Measurements from ENCODE around the gene OTULIN.

OTULIN gene

DNA sequence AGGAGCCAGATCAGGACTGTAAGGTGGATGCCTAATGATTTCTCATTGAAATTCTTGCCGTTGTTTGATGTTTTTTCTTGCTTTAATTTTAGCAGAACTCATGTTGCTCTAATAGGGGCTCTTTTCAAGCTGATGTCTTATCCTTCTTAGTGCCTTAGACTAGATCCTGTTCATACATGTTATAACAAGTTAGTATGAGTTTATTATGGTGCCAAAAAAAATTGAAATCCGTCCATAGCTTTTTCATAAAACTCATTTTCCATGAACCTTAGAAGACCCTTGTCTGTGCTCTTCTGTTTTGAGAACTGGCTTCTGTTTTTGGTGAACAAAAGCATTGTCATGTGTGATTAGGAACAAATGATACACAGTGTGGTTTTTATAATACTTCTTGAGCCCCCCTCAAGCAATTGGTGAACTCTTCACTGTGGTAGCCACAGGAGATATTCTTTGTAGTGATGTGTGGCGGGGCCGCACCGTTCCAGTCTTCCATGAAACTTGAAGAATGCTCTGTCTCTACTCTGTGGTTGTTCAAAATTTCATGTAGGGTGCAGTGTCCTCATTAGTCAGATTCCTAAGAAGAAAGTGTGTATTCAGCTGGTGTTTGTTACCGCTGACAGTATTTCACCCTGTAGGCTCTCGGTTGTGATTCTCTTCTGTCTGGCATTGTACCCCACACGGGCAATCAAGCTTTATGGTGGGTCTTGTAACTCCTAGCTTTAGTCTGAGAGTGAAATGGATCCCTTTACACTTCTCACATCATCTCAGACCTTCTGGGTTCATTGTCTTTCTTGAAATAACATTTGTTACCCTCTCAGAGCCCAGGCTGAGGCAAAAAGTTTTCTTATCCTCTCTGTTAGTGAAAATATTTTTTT, 10.7 kb downstream of the OTULIN start:
- no peak for TF ChIP-seq ZFX (IDR thresholded peaks at IDR 0.05; ENCODE audit: borderline replicate concordance)
- TF ChIP-seq, protein P1, sequence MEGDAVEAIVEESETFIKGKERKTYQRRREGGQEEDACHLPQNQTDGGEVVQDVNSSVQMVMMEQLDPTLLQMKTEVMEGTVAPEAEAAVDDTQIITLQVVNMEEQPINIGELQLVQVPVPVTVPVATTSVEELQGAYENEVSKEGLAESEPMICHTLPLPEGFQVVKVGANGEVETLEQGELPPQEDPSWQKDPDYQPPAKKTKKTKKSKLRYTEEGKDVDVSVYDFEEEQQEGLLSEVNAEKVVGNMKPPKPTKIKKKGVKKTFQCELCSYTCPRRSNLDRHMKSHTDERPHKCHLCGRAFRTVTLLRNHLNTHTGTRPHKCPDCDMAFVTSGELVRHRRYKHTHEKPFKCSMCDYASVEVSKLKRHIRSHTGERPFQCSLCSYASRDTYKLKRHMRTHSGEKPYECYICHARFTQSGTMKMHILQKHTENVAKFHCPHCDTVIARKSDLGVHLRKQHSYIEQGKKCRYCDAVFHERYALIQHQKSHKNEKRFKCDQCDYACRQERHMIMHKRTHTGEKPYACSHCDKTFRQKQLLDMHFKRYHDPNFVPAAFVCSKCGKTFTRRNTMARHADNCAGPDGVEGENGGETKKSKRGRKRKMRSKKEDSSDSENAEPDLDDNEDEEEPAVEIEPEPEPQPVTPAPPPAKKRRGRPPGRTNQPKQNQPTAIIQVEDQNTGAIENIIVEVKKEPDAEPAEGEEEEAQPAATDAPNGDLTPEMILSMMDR (IDR thresholded peaks at IDR 0.05): no peak
- no peak overlapping the region for H3K27ac ChIP-seq

DNA sequence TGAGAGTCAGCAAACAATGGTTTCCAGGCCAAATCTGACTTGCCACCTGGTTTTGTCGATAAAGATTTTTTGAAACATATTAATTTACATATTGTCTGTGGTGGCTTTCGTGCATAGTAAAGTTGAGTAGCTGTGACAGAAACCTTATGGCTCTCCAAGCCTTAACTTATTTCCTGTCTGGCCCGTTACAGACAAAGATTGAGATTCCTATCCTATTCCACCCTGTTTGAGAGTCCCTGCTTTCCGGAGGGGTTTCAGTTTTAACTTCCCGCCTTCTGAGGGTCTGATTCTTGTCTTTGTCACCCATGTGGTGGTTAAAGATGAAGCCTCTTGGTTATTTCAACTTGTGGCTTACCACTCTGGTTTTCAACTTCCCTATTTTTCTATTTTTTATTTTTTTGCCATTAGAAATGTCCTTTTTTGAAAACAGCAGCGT, 11.4 kb downstream of the OTULIN start:
- TF ChIP-seq ZFX (IDR thresholded peaks at IDR 0.05; ENCODE audit: borderline replicate concordance): no peak
- TF ChIP-seq, protein P1 (IDR thresholded peaks at IDR 0.05): no peak
- H3K27ac ChIP-seq: no peak overlapping the region

DNA sequence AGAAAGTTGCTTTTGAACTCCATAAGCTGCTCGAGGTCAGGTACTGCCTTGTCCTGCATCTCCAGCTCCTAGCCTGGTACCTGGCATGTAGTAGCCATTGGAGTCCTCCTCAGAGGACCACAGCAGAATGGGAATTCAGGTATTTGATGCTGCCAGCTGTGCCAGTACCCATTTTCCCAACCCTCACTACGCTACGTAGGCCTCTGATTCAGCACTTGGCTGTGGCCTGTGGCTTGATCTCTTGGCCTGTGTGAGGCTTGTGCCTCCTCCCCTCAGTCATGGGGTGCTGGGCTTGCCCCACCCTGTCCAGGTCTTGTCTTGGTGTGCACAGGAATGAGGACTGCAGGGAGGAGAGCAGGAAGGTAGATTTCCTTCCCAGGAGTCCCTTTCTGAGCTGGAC, 11.8 kb downstream of the OTULIN start:
- H3K27ac ChIP-seq: no peak overlapping the region
- no peak for TF ChIP-seq ZFX (IDR thresholded peaks at IDR 0.05; ENCODE audit: borderline replicate concordance)
- TF ChIP-seq, protein P1 (IDR thresholded peaks at IDR 0.05): no peak

DNA sequence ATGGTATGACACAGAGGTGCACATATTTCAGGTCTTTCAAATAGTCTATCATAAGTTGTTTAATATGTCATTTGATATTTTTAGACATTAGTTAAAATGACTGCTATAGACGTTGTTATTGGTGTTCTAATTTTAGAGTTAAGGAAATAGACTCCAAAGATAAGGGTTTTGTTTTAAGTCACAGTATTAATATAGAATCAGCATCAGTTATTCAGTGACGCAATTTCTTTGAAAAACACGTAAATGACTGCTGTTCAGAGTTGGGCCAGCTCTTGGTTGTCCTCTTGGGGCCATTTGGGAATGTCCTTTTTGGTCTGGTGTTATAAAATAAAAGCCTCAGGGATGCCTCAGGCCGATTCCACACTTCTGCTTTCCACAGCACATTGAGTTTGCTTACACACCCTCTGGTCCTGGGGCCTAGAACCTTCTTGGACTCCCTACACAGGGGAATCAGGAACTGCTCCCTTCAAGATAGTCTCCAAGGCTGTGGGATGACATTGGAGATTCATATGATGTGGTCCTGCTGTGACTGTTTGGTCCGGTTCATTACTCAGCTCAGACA, 14.3 kb downstream of the OTULIN start:
- TF ChIP-seq ZFX (IDR thresholded peaks at IDR 0.05; ENCODE audit: borderline replicate concordance): no peak
- TF ChIP-seq, protein P1 (IDR thresholded peaks at IDR 0.05): no peak

DNA sequence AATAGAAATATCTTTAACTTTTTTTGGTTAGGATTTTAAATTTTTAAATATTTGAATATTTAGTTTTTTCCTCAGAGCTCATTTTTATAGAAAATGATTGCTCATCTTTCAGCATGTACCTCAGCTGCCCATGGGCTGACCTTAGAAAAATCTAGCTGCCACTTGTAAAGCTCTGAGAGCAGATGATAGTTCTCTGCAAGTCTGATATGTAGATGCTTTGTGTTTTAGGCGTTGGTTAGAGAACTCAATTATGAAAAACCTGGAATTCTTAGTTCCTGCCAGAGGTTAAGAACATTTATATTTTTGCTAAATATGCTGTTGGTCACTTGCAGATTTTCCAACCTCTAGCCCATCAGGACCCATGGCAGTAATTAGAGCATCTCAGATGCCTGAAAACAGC, 15.1 kb downstream of the OTULIN start:
- no peak for TF ChIP-seq ZFX (IDR thresholded peaks at IDR 0.05; ENCODE audit: borderline replicate concordance)
- TF ChIP-seq, protein P1 (IDR thresholded peaks at IDR 0.05): no peak
- no peak overlapping the region for H3K27ac ChIP-seq

More for the DNA sequence above, 14.3 kb downstream of the OTULIN start:
- H3K27ac ChIP-seq: no peak overlapping the region

DNA sequence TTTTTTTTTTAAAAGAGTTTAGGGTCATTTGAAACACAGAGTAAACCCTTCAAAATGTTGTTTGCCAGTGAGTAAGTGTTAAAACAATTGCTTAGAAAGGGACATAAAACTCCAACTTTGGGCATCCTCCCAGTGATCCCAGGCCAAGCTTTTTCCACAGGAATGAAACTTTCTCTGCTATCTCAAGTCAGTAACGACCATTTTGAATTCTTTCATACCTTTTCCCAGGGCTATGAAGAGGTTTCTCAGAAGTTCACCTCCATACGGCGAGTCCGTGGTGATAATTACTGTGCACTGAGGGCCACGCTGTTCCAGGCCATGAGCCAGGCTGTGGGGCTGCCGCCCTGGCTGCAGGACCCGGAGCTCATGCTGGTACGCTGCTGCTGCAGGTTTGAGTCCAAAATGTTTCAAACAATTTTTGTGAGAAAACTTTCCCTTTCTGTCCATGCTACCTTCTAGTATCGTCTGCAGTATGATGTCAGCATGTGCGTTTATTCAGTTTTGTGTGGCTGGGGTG, 16.8 kb downstream of the OTULIN start:
- no peak for TF ChIP-seq ZFX (IDR thresholded peaks at IDR 0.05; ENCODE audit: borderline replicate concordance)
- TF ChIP-seq, protein P1 (IDR thresholded peaks at IDR 0.05): no peak
- no peak overlapping the region for H3K27ac ChIP-seq

Measured in 22Rv1 (cell line).